HepG2 (cell line): ENCODE data around the gene RNPEPL1. TPM values are rescaled to one million over a fixed set of nuclear protein-coding genes. Genes with fewer than 3 reads are reported as not detected.

ENCODE experiments used
- ATAC-seq: fragments of 200-7000 bp; cut with Tn5 transposase; 3 replicates; pipeline ENCODE4 v1.9.1; 2020; ENCODE audit warnings: mild to moderate bottlenecking, moderate library complexity
- BruUV-seq: library from RNA; stranded (reverse); fragments of 400-500 nt; replicated peaks from 2 replicates; lab custom pipeline; 2021; lab: Mats Ljungman, UMichigan
- CTCF ChIA-PET: fragments of 300-600 bp; formaldehyde crosslinking; extraction: SDS; loops from one replicate; lab custom pipeline; 2021; ENCODE audit warnings: low total read pairs, inconsistent platforms, low intra/inter-chr PET ratio; lab: Yijun Ruan, JAX
- POLR2A ChIA-PET: fragments of 350-600 bp; sonication (Branson Sonifier 250); formaldehyde crosslinking; loops from one replicate; lab custom pipeline; 2020; ENCODE audit warnings: antibody characterized with exemption, inconsistent platforms; lab: Yijun Ruan, JAX
- DNase-seq: peaks from one replicate; pipeline ENCODE4 v3.0.0-alpha.2; 2015; ENCODE audit warnings: low spot score
- FAIRE-seq: peaks from 3 replicates; lab custom pipeline; 2011; peaks lifted over from hg19 to GRCh38; lab: Jason Lieb, UNC
- H2AFZ ChIP-seq: one replicate; pipeline ENCODE4 v1.6.1; 2011; ENCODE audit warnings: low read length, inconsistent platforms
- H3K27ac ChIP-seq: fragments of 300-600 bp; 3 replicates; pipeline ENCODE4 v1.8.0; 2011; ENCODE audit warnings: mixed run types, mild to moderate bottlenecking, mixed read lengths, low read length, inconsistent platforms; ENCODE audit not compliant: insufficient read depth; ENCODE audit errors: extremely low read length
- H3K27me3 ChIP-seq, 2 experiments: fragments of 200-600 bp in 1 of 2; 2 replicates in 1 of 2; 3 replicates in 1 of 2; pipeline versions ENCODE4 v1.6.0 to v1.8.0; 2011; ENCODE audit warnings: low read length in 2 of 2, mild to moderate bottlenecking in 2 of 2, moderate library complexity in 2 of 2, inconsistent platforms in 1 of 2; ENCODE audit not compliant: insufficient read depth in 2 of 2, control insufficient read depth in 1 of 2
- H3K36me3 ChIP-seq, 2 experiments: fragments of 200-600 bp in 1 of 2; replicated peaks in 1 of 2; 2 replicates in 1 of 2; 3 replicates in 1 of 2; pipeline versions ENCODE4 v1.5.1 to v1.8.0; 2011; ENCODE audit warnings: low read length in 2 of 2, inconsistent platforms in 1 of 2; ENCODE audit not compliant: insufficient read depth in 2 of 2, control insufficient read depth in 1 of 2
- H3K4me1 ChIP-seq: 2 replicates; pipeline ENCODE4 v1.5.1; 2012; ENCODE audit warnings: low read length, inconsistent platforms; ENCODE audit not compliant: insufficient read depth
- H3K4me2 ChIP-seq: 2 replicates; pipeline ENCODE4 v1.6.0; 2011; ENCODE audit warnings: low read depth, low read length, inconsistent platforms
- H3K4me3 ChIP-seq, 3 experiments: fragments of 200-600 bp in 1 of 3; sonication (generic), shearing (Covaris generic) in 1 of 3; replicated peaks in 1 of 3; 2 replicates each; pipeline ENCODE4 v1.5.1; 2011 to 2016; ENCODE audit warnings: low read length in 3 of 3, inconsistent platforms in 2 of 3, low read depth in 2 of 3, mild to moderate bottlenecking in 2 of 3, control low read depth in 1 of 3, mixed read lengths in 1 of 3; ENCODE audit not compliant: insufficient read depth in 1 of 3
- H3K79me2 ChIP-seq: one replicate; pipeline ENCODE4 v1.6.1; 2011; ENCODE audit warnings: low read length, inconsistent platforms; ENCODE audit not compliant: insufficient read depth
- H3K9ac ChIP-seq: 2 replicates; pipeline ENCODE4 v1.6.0; 2011; ENCODE audit warnings: mild to moderate bottlenecking, low read depth, low read length, inconsistent platforms; ENCODE audit not compliant: insufficient read depth
- H3K9me3 ChIP-seq: 2 replicates; pipeline ENCODE4 v1.5.1; 2012; ENCODE audit warnings: mild to moderate bottlenecking, low read length
- H4K20me1 ChIP-seq: 2 replicates; pipeline ENCODE4 v1.6.0; 2011; ENCODE audit warnings: inconsistent platforms, mild to moderate bottlenecking, low read length, moderate library complexity; ENCODE audit not compliant: insufficient read depth
- CBFB ChIP-seq: sonication (generic); formaldehyde crosslinking; IDR thresholded peaks from 2 replicates; pipeline ENCODE4 v1.4.0; 2020; ENCODE audit warnings: missing genetic modification reagents
- GPBP1L1 ChIP-seq: sonication (generic); formaldehyde crosslinking; IDR thresholded peaks from 2 replicates; pipeline ENCODE4 v1.5.0; 2020; ENCODE audit warnings: mild to moderate bottlenecking, missing genetic modification reagents
- HMGA1 ChIP-seq: sonication (generic); formaldehyde crosslinking; conservative IDR thresholded peaks from 2 replicates; pipeline ENCODE4 v1.4.0; 2020; ENCODE audit warnings: missing genetic modification reagents
- MAFF ChIP-seq: IDR thresholded peaks from 2 replicates; pipeline ENCODE4 v1.6.1; 2011; ENCODE audit warnings: low read depth, low read length, improper control_type of control experiment
- MAFK ChIP-seq, 2 experiments: IDR thresholded peaks in 1 of 2; conservative IDR thresholded peaks in 1 of 2; 2 replicates each; pipeline ENCODE4 v1.6.1; 2011; ENCODE audit warnings: improper control_type of control experiment in 2 of 2, low read length in 2 of 2
- MZF1 ChIP-seq: sonication (generic); formaldehyde crosslinking; IDR thresholded peaks from 2 replicates; pipeline ENCODE4 v1.8.1; 2023; ENCODE audit warnings: mild to moderate bottlenecking, missing genetic modification reagents, borderline replicate concordance
- SNAI1 ChIP-seq: sonication (generic); formaldehyde crosslinking; IDR thresholded peaks from 2 replicates; pipeline ENCODE4 v1.5.0; 2020; ENCODE audit warnings: mild to moderate bottlenecking, missing genetic modification reagents, borderline replicate concordance
- SRY ChIP-seq: sonication (generic); formaldehyde crosslinking; IDR thresholded peaks from 2 replicates; pipeline ENCODE4 v1.8.0; 2022; ENCODE audit warnings: mild to moderate bottlenecking, missing genetic modification reagents
- TOE1 ChIP-seq: sonication (generic); formaldehyde crosslinking; IDR thresholded peaks from 2 replicates; pipeline ENCODE4 v1.4.0; 2020; ENCODE audit warnings: mild to moderate bottlenecking, missing genetic modification reagents
- ZNF317 ChIP-seq: sonication (generic); formaldehyde crosslinking; IDR thresholded peaks from 2 replicates; pipeline ENCODE4 v1.5.0; 2020; ENCODE audit warnings: mild to moderate bottlenecking, missing genetic modification reagents
- ZNF564 ChIP-seq: sonication (generic); formaldehyde crosslinking; IDR thresholded peaks from 2 replicates; pipeline ENCODE4 v1.8.1; 2023; ENCODE audit warnings: mild to moderate bottlenecking, missing genetic modification reagents
- ZNF7 ChIP-seq: IDR thresholded peaks from 2 replicates; pipeline ENCODE4 v1.6.1; 2016; ENCODE audit warnings: missing biosample characterization, missing genetic modification reagents
- WGBS: methylation state at CpG from one replicate; pipeline ENCODE4 v1.1.6; 2017; ENCODE audit warnings: low lambda C conversion rate; 5-methylcytosine and 5-hydroxymethylcytosine counted together
- in situ Hi-C: cut with HindIII; loops from 2 replicates; pipeline ENCODE4 v1.10.0; 2017; ENCODE audit warnings: low pct_unique_long_range_greater_than_20kb; ENCODE audit not compliant: extremely low pct_ligation_motif_present
- intact Hi-C: fragments of 100-400 bp; cut with micrococcal nuclease; formaldehyde crosslinking; loops from one replicate; pipeline ENCODE4 v1.10.0; 2022; ENCODE audit not compliant: unreplicated experiment
- polyA plus RNA-seq, 8 experiments: library from polyadenylated mRNA; depleted of rRNA in 3 of 8; stranded (reverse) in 7 of 8; unstranded in 1 of 8; fragments of >200 nt; fragmentation: Illumina TruSeq in 4 of 8; extraction: Trizol in 4 of 8; gene quantifications; 2 replicates each; pipeline versions ENCODE4 v1.2.1 to v1.2.3, GENCODE V29; 2011 to 2016; ENCODE audit warnings: low read depth in 4 of 8, missing spikeins in 1 of 8, mixed read lengths in 1 of 8; ENCODE audit not compliant: insufficient read depth in 1 of 8
- total RNA-seq, 5 experiments: library from RNA; depleted of rRNA; stranded (reverse); fragments of >200 nt; fragmentation: Illumina TruSeq; extraction: Trizol; gene quantifications; 2 replicates each; pipeline ENCODE4 v1.2.3, GENCODE V29; 2016; ENCODE audit warnings: low read depth in 1 of 5

The RNPEPL1 gene
- total and polyA plus RNA-seq, 2 of the 13 experiments (the other 11 are each of a cell fraction or from before 2014, with no cell fraction given) = 13.0 to 18.0 TPM

- no peak overlapping the region for H3K4me2 ChIP-seq
- no peak overlapping the region for H2AFZ ChIP-seq
- no peak for FAIRE-seq
- no TSS peak for BruUV-seq
- no peak overlapping the region for H3K9ac ChIP-seq
- no peak overlapping the region for H3K4me3 ChIP-seq
- ATAC-seq = no peak
- in situ Hi-C loops (no loop called here), intact Hi-C loops (no loop called here)
- no peaks in the 10 kb centered on the region for H3K27me3 ChIP-seq
- H3K36me3 ChIP-seq = peaks cover 12 to 38% of the 10 kb centered on the region in 2 experiments; a peak in 4 of 5 replicates
- POLR2A ChIA-PET = no interaction called here
- no peaks in the 10 kb centered on the region for H3K4me1 ChIP-seq
- 98% methylated on average over 5 of the region's 5 CpGs for whole genome bisulfite sequencing
- DNase-seq = no peak
- H4K20me1 ChIP-seq = no peaks in the 10 kb centered on the region
- peaks cover 2% of the 10 kb centered on the region for H3K79me2 ChIP-seq
- TF ChIP-seq HMGA1 (no peak), ZNF7 (CRISPR knock-in tag) (peak; percentile 92), SNAI1 (no peak)
- peaks cover 23% of the 10 kb centered on the region for H3K9me3 ChIP-seq
- CTCF ChIA-PET = no interaction called here
- H3K27ac ChIP-seq = no peak overlapping the region
Measured at GRCh38 chr2:240531038-240531437, 37.2 kb upstream of the RNPEPL1 start.

- POLR2A ChIA-PET = no interaction called here
- Histone ChIP-seq H3K79me2 (peaks cover 2% of the 10 kb centered on the region), H3K27ac (no peak overlapping the region), H3K9ac (no peak overlapping the region), H3K4me3 (no peak overlapping the region), H4K20me1 (no peaks in the 10 kb centered on the region), H3K27me3 (no peaks in the 10 kb centered on the region), H3K36me3 (peaks cover 9 to 35% of the 10 kb centered on the region in 2 experiments; a peak in 4 of 5 replicates), H3K4me2 (no peak overlapping the region), H3K9me3 (peaks cover 18% of the 10 kb centered on the region), H2AFZ (no peak overlapping the region), H3K4me1 (no peaks in the 10 kb centered on the region)
- in situ Hi-C loops = no loop called here
- FAIRE-seq (no peak), ATAC-seq (no peak), DNase-seq (no peak)
- WGBS = 98% methylated on average over 1 of the region's 1 CpG
- intact Hi-C loops = no loop called here
- peak; percentile 100 for TF ChIP-seq ZNF317 (CRISPR knock-in tag)
- peak; percentile 53 to 65 for TF ChIP-seq MAFK (conservative IDR thresholded peaks at IDR 0.05 in 1 of 2, IDR thresholded peaks at IDR 0.05 in 1 of 2; ENCODE audit: low read length in 2 of 2)
- no peak for TF ChIP-seq ZNF564 (CRISPR knock-in tag)
- TF ChIP-seq CBFB (CRISPR knock-in tag) = no peak
- no peak for TF ChIP-seq MZF1
- peak; percentile 41 for TF ChIP-seq MAFF
- TF ChIP-seq SRY (CRISPR knock-in tag) = no peak
- no peak for TF ChIP-seq GPBP1L1
- no peak for TF ChIP-seq TOE1 (CRISPR knock-in tag)
- CTCF ChIA-PET = no interaction called here
- BruUV-seq = no TSS peak
Measured at GRCh38 chr2:240532031-240532775, 36.1 kb upstream of the RNPEPL1 start.
